Mesothelial cell of epicardium (in vitro differentiated cells): ENCODE measurements around the gene CDC42EP3. TPM values are rescaled to one million over a fixed set of nuclear protein-coding genes. Genes with fewer than 3 reads are reported as not detected.

Experiments
- DNase-seq, 2 experiments: peaks; one replicate each; pipeline ENCODE4 v3.0.0; 2021; ENCODE audit warnings: low spot score in 2 of 2; ENCODE audit not compliant: unreplicated experiment in 2 of 2
- H3K27ac Mint-ChIP-seq: 2 replicates; pipeline ENCODE4 v1.8.0; 2021; ENCODE audit warnings: mixed read lengths
- H3K27me3 Mint-ChIP-seq: 2 replicates; pipeline ENCODE4 v1.8.0; 2021; ENCODE audit warnings: low read depth, mixed read lengths
- H3K36me3 Mint-ChIP-seq: 2 replicates; pipeline ENCODE4 v1.8.0; 2021; ENCODE audit warnings: mixed read lengths
- H3K4me1 Mint-ChIP-seq: 2 replicates; pipeline ENCODE4 v1.8.0; 2021; ENCODE audit warnings: mixed read lengths
- H3K4me3 Mint-ChIP-seq: 2 replicates; pipeline ENCODE4 v1.8.0; 2021; ENCODE audit warnings: mild to moderate bottlenecking, moderate library complexity, mixed read lengths
- H3K9me3 Mint-ChIP-seq: 2 replicates; pipeline ENCODE4 v1.8.0; 2021; ENCODE audit warnings: mixed read lengths
- total RNA-seq: library from RNA; stranded (reverse); gene quantifications from 3 replicates; pipeline ENCODE4 v1.2.1, GENCODE V29; 2021
- TF ChIP-seq, protein P1 (sequence below): fragments of 200-600 bp; sonication (generic); IDR thresholded peaks from one replicate; pipeline ENCODE4 v1.5.0; 2021; ENCODE audit warnings: antibody characterized with exemption; ENCODE audit not compliant: unreplicated experiment

Gene CDC42EP3
- total RNA-seq, 1 donor from 2014 or later: 48.7 TPM

DNA sequence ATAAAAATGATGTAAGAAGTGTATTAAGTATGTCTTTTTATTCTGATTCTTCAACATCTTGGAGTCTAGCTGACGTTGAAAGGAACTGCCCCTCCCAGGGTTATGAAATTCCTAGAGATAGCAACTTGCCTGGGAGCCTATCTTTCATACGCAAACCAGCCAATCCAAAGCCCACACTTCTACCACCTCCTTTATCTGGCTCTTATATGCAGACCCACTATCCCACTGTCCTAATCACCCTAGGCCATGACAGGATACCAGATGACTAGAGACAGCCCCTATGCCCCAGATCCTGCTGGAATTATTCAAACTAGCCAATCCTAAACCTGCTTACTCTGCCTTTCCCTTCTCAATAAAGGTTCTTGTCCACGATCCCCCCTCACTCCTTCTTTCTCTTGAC, 11.8 kb upstream of the CDC42EP3 start:
- DNase-seq: no peak

DNA sequence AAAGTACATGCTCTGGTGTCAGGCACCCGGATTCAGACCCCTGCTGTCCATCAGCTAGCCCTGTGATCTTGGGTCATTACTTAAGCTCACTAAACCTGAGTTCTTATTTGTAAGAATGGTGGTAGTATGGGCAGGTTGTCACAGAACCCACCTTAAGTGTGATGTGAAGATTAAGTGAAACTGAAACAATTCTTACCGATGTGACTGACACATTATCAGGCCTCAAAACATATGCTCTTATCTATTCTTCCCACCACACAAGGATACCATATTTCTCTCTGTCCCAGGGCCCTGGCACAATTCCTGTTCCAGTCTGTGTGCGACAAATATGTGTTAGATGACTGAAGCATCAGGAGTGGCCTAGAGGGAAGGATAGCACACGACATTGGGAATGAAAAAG, 11.0 kb upstream of the CDC42EP3 start:
- Mint-ChIP-seq H3K4me3 (no peak overlapping the region), H3K9me3 (no peaks in the 10 kb centered on the region), H3K36me3 (no peaks in the 10 kb centered on the region), H3K27ac (no peak overlapping the region), H3K27me3 (no peaks in the 10 kb centered on the region), H3K4me1 (no peaks in the 10 kb centered on the region)
- TF ChIP-seq, protein P1, sequence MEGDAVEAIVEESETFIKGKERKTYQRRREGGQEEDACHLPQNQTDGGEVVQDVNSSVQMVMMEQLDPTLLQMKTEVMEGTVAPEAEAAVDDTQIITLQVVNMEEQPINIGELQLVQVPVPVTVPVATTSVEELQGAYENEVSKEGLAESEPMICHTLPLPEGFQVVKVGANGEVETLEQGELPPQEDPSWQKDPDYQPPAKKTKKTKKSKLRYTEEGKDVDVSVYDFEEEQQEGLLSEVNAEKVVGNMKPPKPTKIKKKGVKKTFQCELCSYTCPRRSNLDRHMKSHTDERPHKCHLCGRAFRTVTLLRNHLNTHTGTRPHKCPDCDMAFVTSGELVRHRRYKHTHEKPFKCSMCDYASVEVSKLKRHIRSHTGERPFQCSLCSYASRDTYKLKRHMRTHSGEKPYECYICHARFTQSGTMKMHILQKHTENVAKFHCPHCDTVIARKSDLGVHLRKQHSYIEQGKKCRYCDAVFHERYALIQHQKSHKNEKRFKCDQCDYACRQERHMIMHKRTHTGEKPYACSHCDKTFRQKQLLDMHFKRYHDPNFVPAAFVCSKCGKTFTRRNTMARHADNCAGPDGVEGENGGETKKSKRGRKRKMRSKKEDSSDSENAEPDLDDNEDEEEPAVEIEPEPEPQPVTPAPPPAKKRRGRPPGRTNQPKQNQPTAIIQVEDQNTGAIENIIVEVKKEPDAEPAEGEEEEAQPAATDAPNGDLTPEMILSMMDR: no peak
- no peak for DNase-seq

More for the DNA sequence above, 11.8 kb upstream of the CDC42EP3 start:
- no peaks in the 10 kb centered on the region for H3K9me3 Mint-ChIP-seq
- no peaks in the 10 kb centered on the region for H3K36me3 Mint-ChIP-seq
- no peaks in the 10 kb centered on the region for H3K27me3 Mint-ChIP-seq
- no peak overlapping the region for H3K4me3 Mint-ChIP-seq
- TF ChIP-seq, protein P1: no peak
- no peak overlapping the region for H3K27ac Mint-ChIP-seq
- peaks cover under 1% of the 10 kb centered on the region for H3K4me1 Mint-ChIP-seq

DNA sequence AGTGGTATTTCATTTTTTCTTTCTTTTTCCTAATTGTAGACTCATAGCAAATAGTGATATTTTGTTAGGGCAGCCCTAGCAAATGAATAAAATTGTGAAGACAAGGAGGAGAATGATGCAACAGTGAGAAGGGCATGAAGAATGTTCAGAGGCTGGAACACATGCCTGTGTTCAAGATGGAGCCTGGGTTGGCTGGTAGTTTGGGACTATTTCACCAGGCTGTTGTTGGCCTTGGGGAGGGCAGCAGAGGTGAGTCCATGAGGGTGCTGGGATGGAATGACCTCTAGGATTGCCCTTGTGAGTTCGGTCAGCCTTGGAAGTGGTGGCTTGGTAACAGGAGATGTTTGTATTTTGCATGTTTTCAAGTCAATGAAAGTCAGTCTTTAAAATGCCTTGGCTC, 10.1 kb upstream of the CDC42EP3 start:
- no peak for DNase-seq
- H3K9me3 Mint-ChIP-seq: no peaks in the 10 kb centered on the region

DNA sequence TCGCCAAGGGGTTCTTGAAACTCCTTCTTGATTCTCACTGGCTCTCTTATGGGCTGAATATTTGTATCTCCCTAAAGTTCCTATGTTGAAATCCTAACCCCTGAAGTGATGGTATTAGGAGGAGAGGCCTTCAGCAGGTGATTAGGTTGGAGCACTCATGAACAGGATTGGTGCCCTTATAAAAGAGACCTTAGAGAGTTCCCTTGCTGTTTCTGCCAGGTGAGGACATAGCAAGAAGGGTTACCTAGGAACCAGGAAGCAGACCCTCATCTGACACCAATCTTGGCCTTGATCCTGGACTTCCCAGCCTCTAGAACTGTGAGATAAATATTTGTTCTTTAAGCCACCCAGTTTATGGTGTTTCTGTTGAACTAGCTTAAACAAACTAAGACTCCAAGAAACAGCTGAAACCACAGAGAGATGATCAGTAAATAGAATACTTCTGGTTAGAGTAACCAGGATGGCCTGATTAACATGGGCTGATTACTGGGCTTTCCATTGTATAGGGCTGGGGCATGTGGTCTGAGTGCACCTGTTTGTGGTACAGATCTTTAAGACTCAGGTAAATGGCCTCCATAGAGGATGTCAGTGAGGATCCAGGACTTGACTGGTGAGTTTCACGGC, 7.7 kb upstream of the CDC42EP3 start:
- Mint-ChIP-seq H3K36me3 (no peaks in the 10 kb centered on the region), H3K27ac (no peak overlapping the region), H3K9me3 (no peaks in the 10 kb centered on the region), H3K27me3 (no peaks in the 10 kb centered on the region), H3K4me3 (no peak overlapping the region), H3K4me1 (no peaks in the 10 kb centered on the region)
- no peak for DNase-seq
- TF ChIP-seq, protein P1: no peak

More for the DNA sequence above, 10.1 kb upstream of the CDC42EP3 start:
- no peaks in the 10 kb centered on the region for H3K27me3 Mint-ChIP-seq
- H3K4me1 Mint-ChIP-seq: no peaks in the 10 kb centered on the region
- no peak overlapping the region for H3K4me3 Mint-ChIP-seq
- H3K27ac Mint-ChIP-seq: no peak overlapping the region
- H3K36me3 Mint-ChIP-seq: no peaks in the 10 kb centered on the region
- TF ChIP-seq, protein P1: no peak

DNA sequence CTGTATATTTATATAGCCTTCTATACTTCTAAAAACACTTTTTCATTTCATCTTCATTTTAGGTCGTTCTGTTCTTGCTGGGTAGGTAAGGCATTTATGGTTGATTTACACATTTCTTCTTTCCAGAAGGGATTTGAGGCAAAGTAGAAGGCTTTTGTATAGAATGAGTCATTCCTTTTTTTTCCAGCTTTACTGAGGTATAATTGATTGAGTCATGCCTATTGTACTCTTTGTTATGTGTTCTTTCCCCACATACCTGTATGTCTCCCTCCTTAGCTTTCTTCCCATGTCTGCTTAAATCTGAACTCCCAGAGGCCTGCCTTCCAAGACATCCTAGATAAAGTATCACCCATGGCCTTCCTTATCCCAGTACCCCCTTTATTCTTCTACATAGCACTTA, 4.8 kb upstream of the CDC42EP3 start:
- H3K9me3 Mint-ChIP-seq: no peaks in the 10 kb centered on the region
- H3K27me3 Mint-ChIP-seq: no peaks in the 10 kb centered on the region
- H3K27ac Mint-ChIP-seq: no peak overlapping the region
- peaks cover 4% of the 10 kb centered on the region for H3K4me1 Mint-ChIP-seq
- TF ChIP-seq, protein P1: no peak
- no peak for DNase-seq
- H3K36me3 Mint-ChIP-seq: no peaks in the 10 kb centered on the region
- H3K4me3 Mint-ChIP-seq: no peak overlapping the region

DNA sequence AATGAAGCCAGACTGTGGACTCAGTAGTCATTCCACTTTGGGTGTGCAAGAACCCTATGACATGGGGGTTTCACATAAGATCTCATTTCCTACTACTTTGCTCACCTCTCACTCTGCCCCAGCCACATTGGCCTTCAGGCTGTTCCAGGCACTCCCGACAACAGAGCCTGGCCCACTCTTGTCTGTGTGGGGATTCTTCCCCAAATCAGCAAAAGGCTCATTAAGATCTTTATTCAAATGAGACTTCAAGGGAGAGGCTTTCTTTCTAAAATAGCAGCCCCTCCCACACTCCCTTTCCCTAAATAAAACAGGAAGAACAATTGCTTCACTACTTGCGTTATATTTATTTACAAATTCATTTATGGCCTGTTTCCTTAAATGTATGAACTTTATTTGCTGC, 3.5 kb upstream of the CDC42EP3 start:
- Mint-ChIP-seq H3K27me3 (no peaks in the 10 kb centered on the region), H3K4me1 (peaks cover 14% of the 10 kb centered on the region), H3K36me3 (no peaks in the 10 kb centered on the region), H3K9me3 (no peaks in the 10 kb centered on the region), H3K4me3 (no peak overlapping the region), H3K27ac (no peak overlapping the region)
- DNase-seq: no peak
- TF ChIP-seq, protein P1: no peak
